Mononuclear cell (primary cell): ENCODE results near the gene TBC1D5. TPM values are rescaled to one million over a fixed set of nuclear protein-coding genes. Genes with fewer than 3 reads are reported as not detected.

ENCODE experiments used
- H3K27me3 ChIP-seq: 2 replicates; pipeline ENCODE4 v1.6.0; 2011; ENCODE audit warnings: low read length, control low read depth; ENCODE audit not compliant: insufficient read depth
- H3K4me1 ChIP-seq: 2 replicates; pipeline ENCODE4 v1.5.1; 2011; ENCODE audit warnings: mild to moderate bottlenecking, low read length, control low read depth; ENCODE audit not compliant: insufficient read depth
- H3K4me3 ChIP-seq: 2 replicates; pipeline ENCODE4 v1.5.1; 2011; ENCODE audit warnings: mild to moderate bottlenecking, low read length, moderate library complexity
- H3K9me3 ChIP-seq: 2 replicates; pipeline ENCODE4 v1.5.1; 2011; ENCODE audit warnings: low read depth, mild to moderate bottlenecking, control low read depth, low read length
- total RNA-seq: library from RNA; depleted of rRNA; stranded (reverse); fragments of >200 nt; gene quantifications from one replicate; pipeline ENCODE4 v1.2.3, GENCODE V29; 2012

Gene TBC1D5
- total RNA-seq, 1 donor = 78.4 TPM

DNA sequence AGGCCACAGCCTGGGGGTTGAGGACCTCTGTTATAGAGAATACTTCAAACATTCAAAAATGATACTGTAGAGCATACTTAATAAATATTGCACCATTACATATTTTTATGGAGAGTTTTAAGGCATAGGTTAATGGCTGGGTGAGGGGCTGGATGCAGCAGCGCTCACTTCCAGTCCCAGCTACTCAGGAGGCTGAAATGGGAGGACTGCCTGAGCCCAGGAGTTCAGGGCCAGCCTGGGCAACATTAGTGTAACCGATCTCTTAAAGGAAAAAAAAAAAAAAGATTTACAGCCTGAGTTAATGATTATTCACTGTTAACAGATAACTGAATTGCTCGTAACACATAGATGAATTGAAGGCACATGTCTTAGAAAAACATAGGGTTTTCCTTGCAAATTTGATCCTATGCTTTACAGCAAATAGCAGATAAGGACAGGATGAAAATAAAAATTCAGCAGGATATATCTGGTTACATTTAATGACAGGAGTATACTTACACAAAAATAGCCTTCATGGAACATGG, 282.9 kb downstream of the TBC1D5 start:
- Histone ChIP-seq H3K4me1 (no peaks in the 10 kb centered on the region), H3K4me3 (no peak overlapping the region), H3K27me3 (no peaks in the 10 kb centered on the region), H3K9me3 (no peaks in the 10 kb centered on the region)

DNA sequence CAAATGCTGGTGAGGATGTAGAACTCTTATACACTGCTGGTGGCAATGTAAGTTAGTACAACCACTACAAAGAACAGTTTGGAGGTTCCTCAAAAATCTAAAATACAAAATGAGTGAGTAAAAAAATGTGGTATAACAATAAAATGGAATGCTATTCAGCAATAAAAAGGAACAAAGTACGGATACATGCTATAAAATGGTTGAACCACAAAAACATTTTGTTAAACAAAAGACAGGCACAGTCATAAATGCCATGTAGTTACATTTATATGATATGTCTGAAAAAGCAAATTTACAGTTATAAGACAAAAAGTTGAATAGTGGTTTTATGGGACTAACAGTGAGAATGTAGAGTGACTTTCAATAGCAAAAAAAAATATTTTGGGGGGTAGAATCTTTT, 285.8 kb downstream of the TBC1D5 start:
- Histone ChIP-seq H3K27me3 (no peaks in the 10 kb centered on the region), H3K4me1 (no peaks in the 10 kb centered on the region), H3K4me3 (no peak overlapping the region), H3K9me3 (no peaks in the 10 kb centered on the region)

DNA sequence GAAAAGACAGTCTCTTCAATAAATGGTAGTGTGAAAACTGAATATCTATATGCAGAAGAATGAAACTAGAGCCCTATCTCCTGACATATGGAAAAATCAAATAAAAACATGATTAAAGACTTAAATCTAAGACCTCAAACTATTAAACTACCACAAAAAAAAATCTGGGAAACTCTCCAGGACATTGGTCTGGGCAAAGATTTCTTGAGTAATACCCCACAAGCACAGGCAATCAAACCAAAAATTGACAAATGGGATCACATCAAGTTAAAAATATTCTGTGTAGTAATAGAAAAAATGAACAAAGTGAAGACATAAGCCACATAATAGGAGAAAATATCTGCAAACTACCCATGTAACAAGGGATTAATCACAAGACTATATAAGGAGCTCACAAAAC, 286.4 kb downstream of the TBC1D5 start:
- Histone ChIP-seq H3K27me3 (no peaks in the 10 kb centered on the region), H3K9me3 (no peaks in the 10 kb centered on the region), H3K4me3 (no peak overlapping the region), H3K4me1 (no peaks in the 10 kb centered on the region)

DNA sequence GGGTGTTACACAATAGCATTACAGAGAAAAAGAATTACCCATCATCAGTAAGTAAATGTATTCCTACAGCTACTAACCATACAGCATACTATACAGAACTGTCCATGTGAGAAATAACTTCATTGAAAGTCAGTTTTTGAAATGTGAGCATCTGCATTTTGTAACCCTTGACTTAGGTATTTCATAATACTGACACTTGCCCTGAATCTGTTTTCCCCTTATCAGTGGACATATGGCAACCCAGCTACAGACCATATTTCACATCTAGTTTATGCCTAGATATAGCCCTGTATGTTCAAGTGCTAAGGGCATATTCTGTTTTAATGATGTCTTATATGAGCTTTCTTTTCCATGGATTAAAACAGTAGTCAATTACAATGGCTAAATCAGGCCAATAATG, 297.6 kb downstream of the TBC1D5 start:
- Histone ChIP-seq H3K4me1 (no peaks in the 10 kb centered on the region), H3K9me3 (no peaks in the 10 kb centered on the region), H3K27me3 (no peaks in the 10 kb centered on the region), H3K4me3 (no peak overlapping the region)

DNA sequence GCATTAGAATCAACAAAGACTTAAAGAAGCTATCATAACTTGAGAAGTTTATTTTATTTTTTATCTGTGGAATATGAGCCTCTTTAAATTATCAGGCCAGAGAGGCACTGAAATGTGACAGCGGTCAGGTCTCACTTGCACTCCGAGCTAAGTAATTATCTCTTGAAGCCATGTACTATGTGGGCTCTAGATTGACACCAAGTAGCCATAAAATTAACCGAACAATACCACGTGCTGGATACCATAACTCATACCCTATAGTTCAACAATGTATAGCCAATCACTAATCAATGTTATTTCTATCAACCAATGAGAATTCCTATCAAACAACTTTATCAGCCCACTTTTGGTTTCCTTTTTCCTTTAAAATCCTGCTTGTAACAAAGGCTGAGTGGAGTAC, 299.3 kb downstream of the TBC1D5 start:
- no peak overlapping the region for H3K4me3 ChIP-seq
- no peaks in the 10 kb centered on the region for H3K4me1 ChIP-seq
- H3K27me3 ChIP-seq = no peaks in the 10 kb centered on the region
- no peaks in the 10 kb centered on the region for H3K9me3 ChIP-seq

DNA sequence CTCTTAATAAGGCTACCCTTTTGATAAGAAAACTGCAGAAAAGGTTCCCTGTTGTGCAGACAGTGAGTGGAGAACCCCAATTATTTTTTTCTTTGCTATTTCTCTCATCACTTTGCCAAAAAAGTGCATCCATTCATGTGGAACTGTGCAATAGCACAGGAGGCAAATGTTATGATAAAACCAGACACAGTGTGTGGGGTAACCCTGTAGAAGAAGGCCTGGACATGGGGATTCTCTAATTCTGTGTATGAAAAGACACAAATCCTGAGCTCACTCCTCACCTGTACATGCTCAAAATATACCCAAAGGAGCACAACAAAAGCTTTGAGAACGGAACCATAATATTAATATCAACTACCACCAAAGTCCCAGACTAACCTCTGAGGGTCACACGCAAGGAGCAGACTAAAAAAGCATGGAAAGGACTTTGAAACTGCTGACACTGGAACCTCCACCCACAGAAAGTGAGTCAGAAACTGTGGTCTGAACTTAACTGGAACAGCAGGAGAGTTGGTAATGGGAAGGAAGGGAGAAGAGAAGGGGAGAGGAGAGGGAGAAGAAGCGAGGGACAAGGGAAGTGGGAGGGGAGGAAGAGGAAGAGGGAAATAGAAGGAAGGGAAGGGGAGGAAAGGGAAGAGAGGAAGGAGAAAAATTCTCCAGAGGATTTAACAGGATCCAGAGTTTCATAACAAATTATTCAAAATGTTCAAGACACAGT, 299.9 kb downstream of the TBC1D5 start:
- Histone ChIP-seq H3K4me3 (no peak overlapping the region), H3K27me3 (no peaks in the 10 kb centered on the region), H3K9me3 (no peaks in the 10 kb centered on the region), H3K4me1 (no peaks in the 10 kb centered on the region)

DNA sequence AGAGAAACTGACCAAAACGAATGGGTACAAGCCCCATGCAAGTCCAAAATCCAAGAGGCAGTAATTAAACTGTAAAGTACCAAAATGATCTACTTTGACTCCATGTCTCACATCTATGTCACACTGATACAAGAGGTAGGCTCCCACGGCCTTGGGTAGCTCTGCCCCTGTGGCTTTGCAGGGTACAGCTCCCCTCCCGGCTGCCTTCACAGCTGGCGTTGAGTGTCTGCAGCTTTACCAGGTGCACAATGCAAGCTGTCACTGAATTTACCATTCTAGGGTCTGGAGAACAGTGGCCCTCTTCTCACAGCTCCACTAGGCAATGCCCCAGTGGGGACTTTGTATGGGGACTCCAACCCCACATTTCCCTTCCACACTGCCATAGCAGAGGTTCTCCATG, 308.6 kb downstream of the TBC1D5 start:
- H3K27me3 ChIP-seq = no peaks in the 10 kb centered on the region
- no peaks in the 10 kb centered on the region for H3K9me3 ChIP-seq
- H3K4me3 ChIP-seq = no peak overlapping the region
- H3K4me1 ChIP-seq = no peaks in the 10 kb centered on the region

DNA sequence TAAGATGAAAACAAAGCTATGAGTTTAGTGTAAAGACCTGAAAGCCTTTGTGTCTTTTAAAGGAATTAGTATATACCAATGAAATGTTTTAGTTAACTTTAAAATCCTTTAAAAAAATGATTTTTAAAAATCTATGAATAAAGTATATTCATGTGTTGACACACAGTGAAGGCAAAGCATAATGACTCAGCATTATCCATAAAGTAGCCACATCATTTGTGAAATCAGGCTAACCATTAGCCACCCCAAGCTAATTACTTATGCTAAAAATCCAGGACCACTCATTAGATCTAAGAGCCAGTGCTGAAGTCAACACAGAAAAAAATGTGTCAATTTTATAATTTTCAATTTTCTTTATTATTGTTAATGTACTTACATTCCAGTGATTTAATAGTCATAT, 310.2 kb downstream of the TBC1D5 start:
- Histone ChIP-seq H3K4me1 (no peaks in the 10 kb centered on the region), H3K27me3 (no peaks in the 10 kb centered on the region), H3K9me3 (no peaks in the 10 kb centered on the region)

DNA sequence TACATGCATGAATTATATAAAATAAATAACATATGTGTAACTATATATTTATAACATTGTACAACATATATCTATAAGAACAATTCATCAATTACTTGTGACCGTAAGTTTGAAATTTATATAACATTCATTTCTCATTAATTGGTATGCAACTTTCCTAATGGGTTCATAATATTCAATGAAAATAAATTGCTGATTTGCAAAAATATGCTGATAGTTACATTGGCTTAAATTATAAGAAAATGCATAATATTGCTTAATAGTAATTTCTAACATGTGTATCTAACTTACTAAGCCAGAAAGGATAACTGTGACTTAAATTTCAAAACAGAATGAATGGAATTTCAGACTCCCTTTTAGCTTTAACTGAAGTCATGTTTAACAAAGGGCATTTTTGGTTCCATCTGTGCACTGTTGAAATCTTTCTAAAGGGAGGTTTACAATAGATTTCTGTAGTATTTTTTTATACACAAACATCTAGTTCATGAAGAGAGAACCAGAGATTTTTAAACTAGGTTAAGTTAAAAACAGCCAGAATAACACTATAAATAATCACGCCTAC, 310.9 kb downstream of the TBC1D5 start:
- H3K4me1 ChIP-seq = no peaks in the 10 kb centered on the region
- no peak overlapping the region for H3K4me3 ChIP-seq
- no peaks in the 10 kb centered on the region for H3K27me3 ChIP-seq
- no peaks in the 10 kb centered on the region for H3K9me3 ChIP-seq

More for the DNA sequence above, 310.2 kb downstream of the TBC1D5 start:
- no peak overlapping the region for H3K4me3 ChIP-seq

DNA sequence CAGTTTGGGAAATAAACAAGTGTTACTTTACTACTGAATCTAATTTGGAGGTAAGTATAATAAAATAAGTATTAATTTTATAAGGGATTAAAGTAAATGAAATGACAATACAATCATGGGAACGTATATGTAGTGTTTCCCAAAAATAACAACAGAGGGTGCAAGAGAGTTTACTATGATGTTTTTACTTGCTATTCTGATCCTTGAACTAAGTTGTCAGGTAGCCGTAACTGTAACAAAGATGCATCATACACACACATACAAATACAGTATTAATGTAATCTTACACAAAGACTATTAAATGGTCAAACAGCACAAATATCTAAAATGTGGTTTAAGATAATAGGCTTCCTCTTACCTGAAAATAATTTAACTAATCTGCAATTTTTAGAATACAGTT, 311.4 kb downstream of the TBC1D5 start:
- Histone ChIP-seq H3K9me3 (no peaks in the 10 kb centered on the region), H3K4me3 (no peak overlapping the region), H3K27me3 (no peaks in the 10 kb centered on the region), H3K4me1 (no peaks in the 10 kb centered on the region)

DNA sequence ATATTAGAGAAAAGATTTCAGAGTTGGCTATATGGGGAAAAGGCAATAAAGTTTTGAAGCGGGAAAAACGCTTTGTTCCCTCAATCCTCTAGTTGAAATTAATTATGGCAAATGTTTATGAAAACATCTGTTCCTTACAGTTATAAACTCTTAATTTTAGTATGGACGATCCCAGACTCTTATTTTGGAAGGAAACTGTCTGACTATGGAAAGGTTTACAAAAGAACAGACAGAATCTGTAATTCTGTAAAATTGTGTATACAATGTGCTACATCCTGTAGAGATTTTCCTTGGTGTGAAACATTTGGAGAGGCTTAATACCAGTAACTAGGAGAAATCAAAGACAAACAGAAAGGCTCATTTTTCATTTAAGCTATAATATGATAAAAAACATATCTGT, 311.8 kb downstream of the TBC1D5 start:
- Histone ChIP-seq H3K9me3 (no peaks in the 10 kb centered on the region), H3K4me3 (no peak overlapping the region), H3K27me3 (no peaks in the 10 kb centered on the region), H3K4me1 (no peaks in the 10 kb centered on the region)

DNA sequence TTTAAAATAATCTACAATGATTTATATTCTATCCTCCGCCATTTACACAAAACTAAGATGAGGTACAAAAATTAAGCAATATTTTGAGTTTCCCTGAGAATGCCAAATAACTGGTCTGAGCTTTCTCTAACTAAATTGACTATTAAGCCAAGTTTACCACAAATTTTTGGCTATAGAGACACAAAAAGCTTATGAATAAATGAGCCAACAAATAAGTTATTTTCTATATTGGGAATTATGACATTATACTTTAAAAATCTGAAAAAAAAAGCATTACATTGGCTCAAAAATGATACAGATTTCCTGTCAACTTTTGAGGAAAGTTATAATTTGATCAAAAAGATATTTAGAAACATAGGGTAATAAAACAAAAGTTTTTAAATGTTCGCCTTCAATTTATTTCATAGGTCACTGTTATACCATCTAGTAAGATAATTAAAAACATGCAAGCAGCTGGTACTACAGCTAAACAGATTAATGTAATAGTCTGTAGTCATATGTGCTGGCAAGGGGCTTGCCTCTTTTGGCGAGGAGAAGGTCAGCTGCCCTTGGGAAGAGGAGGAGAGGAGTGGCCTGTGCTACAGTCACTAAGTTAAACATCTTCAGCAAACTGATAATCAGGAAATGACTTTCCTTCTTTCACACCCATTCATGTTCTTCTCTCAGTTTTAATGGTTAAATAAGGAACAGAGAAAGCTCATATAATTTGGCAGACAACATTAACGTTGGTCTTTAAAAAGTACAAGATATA, 318.5 kb downstream of the TBC1D5 start:
- no peaks in the 10 kb centered on the region for H3K27me3 ChIP-seq
- H3K9me3 ChIP-seq = no peaks in the 10 kb centered on the region
- no peaks in the 10 kb centered on the region for H3K4me1 ChIP-seq
- H3K4me3 ChIP-seq = no peak overlapping the region

DNA sequence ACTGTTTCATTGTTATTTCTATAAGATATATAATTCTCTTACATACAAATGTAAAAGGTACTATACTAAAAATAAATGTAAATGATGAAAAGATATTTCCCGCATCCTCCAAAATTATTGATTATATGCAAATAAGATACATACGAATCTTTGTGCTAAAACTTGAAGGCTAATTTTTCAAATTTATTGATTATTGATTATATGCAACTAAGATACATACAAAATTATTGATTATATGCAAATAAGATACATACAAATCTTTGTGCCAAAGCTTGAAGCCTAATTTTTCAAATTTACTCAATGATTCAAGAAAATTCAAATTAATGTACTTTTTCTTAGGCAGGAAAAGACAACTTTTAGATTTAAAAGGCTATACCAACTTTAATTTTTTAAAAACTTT, 319.8 kb downstream of the TBC1D5 start:
- H3K27me3 ChIP-seq = no peaks in the 10 kb centered on the region
- H3K9me3 ChIP-seq = no peaks in the 10 kb centered on the region
- no peaks in the 10 kb centered on the region for H3K4me1 ChIP-seq
- H3K4me3 ChIP-seq = no peak overlapping the region

DNA sequence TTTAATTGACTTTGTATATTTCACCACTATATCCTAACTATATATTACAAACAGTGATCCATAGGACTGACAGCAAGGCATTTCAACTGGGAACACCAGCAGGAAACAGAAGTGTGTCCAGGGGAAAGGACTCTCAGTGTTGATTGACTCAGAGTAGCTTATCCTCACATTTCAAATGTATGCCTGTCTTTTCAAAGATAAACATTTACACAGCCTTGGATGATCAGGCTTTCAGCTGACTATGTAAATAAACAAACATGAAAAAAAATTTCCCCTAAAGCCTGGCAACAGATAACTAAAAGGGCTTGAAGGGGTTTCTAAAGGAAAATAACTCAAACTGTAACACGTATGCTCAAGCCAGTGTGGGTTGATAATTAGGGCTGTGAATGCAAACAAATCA, 321.8 kb downstream of the TBC1D5 start:
- Histone ChIP-seq H3K9me3 (no peaks in the 10 kb centered on the region), H3K4me1 (no peaks in the 10 kb centered on the region), H3K4me3 (no peak overlapping the region), H3K27me3 (no peaks in the 10 kb centered on the region)

DNA sequence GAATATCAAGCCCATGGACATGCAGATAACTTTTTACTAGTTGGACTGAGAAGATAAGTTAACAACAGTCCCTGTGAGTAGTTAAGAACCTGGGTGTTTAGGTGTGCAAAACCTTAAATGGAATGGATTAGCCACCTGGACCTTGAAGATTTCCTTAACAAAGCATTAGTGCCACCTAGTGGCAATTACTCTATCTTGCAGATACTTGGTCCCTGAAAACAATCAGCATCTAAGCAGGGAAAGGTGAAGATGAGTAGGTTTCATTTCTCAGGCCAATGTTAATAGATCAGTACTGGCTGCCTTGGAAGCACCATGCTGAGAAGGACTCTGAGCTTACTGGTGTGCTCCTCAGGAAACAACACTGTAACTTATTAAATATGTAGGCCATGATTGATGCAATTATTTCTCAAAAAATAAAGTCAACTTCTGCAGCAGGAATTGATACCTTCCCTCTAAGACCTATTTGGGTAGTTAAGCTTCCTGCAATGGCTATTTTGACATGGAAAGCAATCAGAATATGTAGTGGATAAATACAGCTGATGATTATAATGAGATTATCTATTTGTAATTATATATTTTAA, 329.4 kb downstream of the TBC1D5 start:
- Histone ChIP-seq H3K4me1 (no peaks in the 10 kb centered on the region), H3K4me3 (no peak overlapping the region), H3K27me3 (no peaks in the 10 kb centered on the region), H3K9me3 (no peaks in the 10 kb centered on the region)
